ENCODE results near the gene CCL14. TPM values are rescaled to one million over a fixed set of nuclear protein-coding genes. Genes with fewer than 3 reads are reported as not detected.

The CCL14 gene
- total and polyA plus RNA-seq, 2 of the 8 experiments (the other 6 are each of a cell fraction or from before 2014, with no cell fraction given): not detected

DNA sequence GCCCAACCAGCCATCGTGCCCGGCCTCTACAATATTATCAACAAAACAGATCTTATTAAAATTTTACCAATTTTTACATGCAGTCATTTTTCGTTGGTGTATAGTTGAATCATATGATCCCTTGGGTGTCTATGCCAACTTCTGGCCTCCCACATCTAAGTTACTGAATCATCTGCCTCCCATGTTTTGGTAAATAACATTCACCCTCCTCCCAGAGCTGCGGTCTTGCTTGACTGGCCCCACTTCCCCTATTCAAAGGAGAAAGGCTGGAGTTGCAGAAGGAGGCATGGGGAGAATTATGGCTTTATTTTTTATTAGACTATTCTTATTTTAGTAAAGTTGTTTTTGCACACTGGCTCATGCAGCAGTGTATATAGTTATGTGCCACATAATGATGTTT lies 49.7 kb upstream of the CCL14 start:
- no peak overlapping the region for H4K91ac ChIP-seq (replicated peaks; ENCODE audit: insufficient read length, low read length)
- POLR2A ChIA-PET (ENCODE audit: partially characterized antibody): no interaction called here
- FAIRE-seq: no peak
- TF ChIP-seq KDM5A (IDR thresholded peaks at IDR 0.05; ENCODE audit: low read length) (no peak), RXRA (IDR thresholded peaks at IDR 0.05; ENCODE audit: insufficient read depth, low read depth, low read length) (no peak), JUND (IDR thresholded peaks at IDR 0.05; ENCODE audit: low read length) (no peak), TBP (IDR thresholded peaks at IDR 0.05; ENCODE audit: low read depth, low read length) (no peak), TAF7 (optimal IDR thresholded peaks at IDR 0.05; ENCODE audit: borderline replicate concordance, low read depth, low read length) (no peak), RNF2 (IDR thresholded peaks at IDR 0.05; ENCODE audit: borderline replicate concordance, low read depth, low read length, missing control alignments, poor library complexity, severe bottlenecking) (no peak), SIN3A (conservative IDR thresholded peaks at IDR 0.05 in 1 of 2, IDR thresholded peaks at IDR 0.05 in 1 of 2; ENCODE audit: low read depth in 1 of 2, low read length in 2 of 2) (no peak), CBX8 (IDR thresholded peaks at IDR 0.05; ENCODE audit: borderline replicate concordance, low read depth, low read length) (no peak), YY1 (IDR thresholded peaks at IDR 0.05; ENCODE audit: low read depth, low read length) (no peak), TEAD4 (IDR thresholded peaks at IDR 0.05; ENCODE audit: low read depth, low read length) (no peak), GABPA (IDR thresholded peaks at IDR 0.05; ENCODE audit: borderline replicate concordance, insufficient read depth, low read length) (no peak), BRCA1 (IDR thresholded peaks at IDR 0.05; ENCODE audit: low read depth, low read length) (no peak), SUZ12 (IDR thresholded peaks at IDR 0.05; ENCODE audit: low read length) (no peak), CEBPB (IDR thresholded peaks at IDR 0.05; ENCODE audit: low read depth, low read length) (no peak), PHF8 (conservative IDR thresholded peaks at IDR 0.05; ENCODE audit: low read depth, low read length) (no peak)

More for the DNA sequence above, 49.7 kb upstream of the CCL14 start:
- no peak overlapping the region for H3K4me3 ChIP-seq (ENCODE audit: extremely low read depth in 1 of 4, insufficient read depth in 2 of 4, low read depth in 3 of 4, low read length in 4 of 4)
- no peaks in the 10 kb centered on the region for H3K4me1 ChIP-seq (replicated peaks in 1 of 4; ENCODE audit: control insufficient read depth in 3 of 4, insufficient read depth in 4 of 4, low read length in 3 of 4)
- no peaks in the 10 kb centered on the region for H3K23me2 ChIP-seq (ENCODE audit: low read depth, low read length)
- no peak overlapping the region for H2BK5ac ChIP-seq (ENCODE audit: low read depth, low read length)
- H2BK12ac ChIP-seq (ENCODE audit: low read depth, low read length): no peak overlapping the region
- no peak overlapping the region for H3K4ac ChIP-seq (replicated peaks; ENCODE audit: insufficient read length, low read depth, low read length)
- H3K27me3 ChIP-seq (replicated peaks in 1 of 4; ENCODE audit: control insufficient read depth in 3 of 4, extremely low read depth in 1 of 4, insufficient read depth in 3 of 4, low read length in 3 of 4): peaks cover 0 to 2% (median 0%) of the 10 kb centered on the region in 4 experiments; a peak in 1 of 7 replicates
- no peak overlapping the region for H2BK15ac ChIP-seq (ENCODE audit: low read length)
- no peak overlapping the region for H3K23ac ChIP-seq (ENCODE audit: insufficient read length)
- H4K20me1 ChIP-seq (replicated peaks in 1 of 2; ENCODE audit: control insufficient read depth in 1 of 2, insufficient read depth in 2 of 2, low read length in 2 of 2): no peaks in the 10 kb centered on the region
- no peak overlapping the region for H3K4me2 ChIP-seq (ENCODE audit: insufficient read depth in 1 of 2, low read depth in 2 of 2, low read length in 2 of 2)
- H4K8ac ChIP-seq (ENCODE audit: extremely low read depth, insufficient read depth, low read length): no peak overlapping the region
- no peaks in the 10 kb centered on the region for H3K79me2 ChIP-seq (ENCODE audit: control insufficient read depth in 1 of 2, insufficient read depth in 2 of 2, low read length in 2 of 2)
- no peak overlapping the region for H3K18ac ChIP-seq (ENCODE audit: extremely low read depth, low read length)
- no peaks in the 10 kb centered on the region for H3K36me3 ChIP-seq (ENCODE audit: control insufficient read depth in 2 of 4, insufficient read depth in 4 of 4, low read length in 3 of 4)
- H3K27ac ChIP-seq (ENCODE audit: low read depth, low read length): no peak overlapping the region
- no peak overlapping the region for H2BK120ac ChIP-seq (replicated peaks; ENCODE audit: low read depth, low read length)
- 91% methylated on average over 4 of the region's 4 CpGs; no CpG with 5 or more reads in 1 of the 2 experiments for WGBS, 2 experiments (ENCODE audit: extremely low coverage in 1 of 2, insufficient coverage in 1 of 2, insufficient read length in 1 of 2, insufficient replicate concordance in 2 of 2, low coverage in 1 of 2, low lambda C conversion rate in 2 of 2, missing lambda C conversion rate in 1 of 2)
- H2AFZ ChIP-seq (ENCODE audit: low read length): no peak overlapping the region
- no peak overlapping the region for H3K56ac ChIP-seq (replicated peaks; ENCODE audit: insufficient read length, low read depth, low read length)
- CTCF ChIA-PET (ENCODE audit: partially characterized antibody): no interaction called here
- no peak overlapping the region for H2BK20ac ChIP-seq (ENCODE audit: low read length)
- no peaks in the 10 kb centered on the region for H3K79me1 ChIP-seq (ENCODE audit: low read depth, low read length)
- H2AK5ac ChIP-seq (ENCODE audit: low read depth, low read length): no peak overlapping the region
- no peak overlapping the region for H3K9ac ChIP-seq (replicated peaks in 1 of 4; ENCODE audit: extremely low read depth in 1 of 4, low read depth in 3 of 4, low read length in 3 of 4)
- H3K9me3 ChIP-seq (ENCODE audit: insufficient read depth in 2 of 2, low read depth in 1 of 2, low read length in 1 of 2): no peaks in the 10 kb centered on the region
- no peak overlapping the region for H3K14ac ChIP-seq (ENCODE audit: insufficient read length)
- no peak for DNase-seq (ENCODE audit: low read depth in 1 of 2, low spot score in 2 of 2)
- H4K5ac ChIP-seq (ENCODE audit: insufficient read length, low read depth, low read length): no peak overlapping the region
